PFSK-1 (cell line): ENCODE results near the gene DRC3.

Experiments used
- POLR2AphosphoS5 ChIP-seq: IDR thresholded peaks from 2 replicates; pipeline ENCODE4 v1.6.1; 2012; ENCODE audit warnings: low read depth, mild to moderate bottlenecking, control low read depth, low read length, moderate library complexity
- REST ChIP-seq, 2 experiments: IDR thresholded peaks; 2 replicates each; pipeline versions ENCODE4 v1.6.1 to v1.8.0; 2011 to 2012; ENCODE audit warnings: low read depth in 2 of 2, low read length in 2 of 2, control low read depth in 1 of 2, inconsistent platforms in 1 of 2, mild to moderate bottlenecking in 1 of 2, moderate library complexity in 1 of 2; ENCODE audit not compliant: insufficient read depth in 1 of 2
- SIN3A ChIP-seq: IDR thresholded peaks from 2 replicates; pipeline ENCODE4 v1.6.1; 2012; ENCODE audit warnings: mild to moderate bottlenecking, low read length, moderate library complexity, borderline replicate concordance; ENCODE audit not compliant: insufficient read depth
- TAF1 ChIP-seq: IDR thresholded peaks from 2 replicates; pipeline ENCODE4 v1.6.1; 2012; ENCODE audit warnings: low read length, control low read depth, borderline replicate concordance; ENCODE audit not compliant: insufficient read depth

GRCh38 chr17:18042983-18043382 is 70.3 kb downstream of the DRC3 start:
- TF ChIP-seq POLR2AphosphoS5 (no peak), TAF1 (no peak), REST (IDR thresholded peaks at IDR 0.05; ENCODE audit: insufficient read depth in 1 of 2, low read depth in 2 of 2, low read length in 2 of 2) (no peak), SIN3A (no peak)
